Measurements from ENCODE around the gene SNX24.

Gene SNX24

GRCh38 chr5:122921826-122922225 is 76.4 kb downstream of the SNX24 start:
- DNase-seq (ENCODE audit: low spot score) = no peak

- DNase-seq (ENCODE audit: low spot score) = no peak
These were observed 78.8 kb downstream of the SNX24 start for GRCh38 chr5:122924203-122924602.

GRCh38 chr5:122924719-122925395 is 79.4 kb downstream of the SNX24 start:
- DNase-seq (ENCODE audit: low spot score) = no peak

GRCh38 chr5:122929001-122929400 is 83.6 kb downstream of the SNX24 start:
- no peak for DNase-seq (ENCODE audit: low spot score)

- no peak for DNase-seq (ENCODE audit: low spot score)
These were observed 84.6 kb downstream of the SNX24 start for GRCh38 chr5:122929980-122930379.

GRCh38 chr5:122933956-122934355 is 88.5 kb downstream of the SNX24 start:
- DNase-seq (ENCODE audit: low spot score) = no peak

GRCh38 chr5:122936088-122936487 is 90.7 kb downstream of the SNX24 start:
- DNase-seq (ENCODE audit: low spot score) = no peak

- DNase-seq (ENCODE audit: low spot score) = no peak
These were observed 92.5 kb downstream of the SNX24 start for GRCh38 chr5:122937914-122938313.

- no peak for DNase-seq (ENCODE audit: low spot score)
These were observed 95.5 kb downstream of the SNX24 start for GRCh38 chr5:122940890-122941289.

GRCh38 chr5:122941737-122942136 is 96.3 kb downstream of the SNX24 start:
- no peak for DNase-seq (ENCODE audit: low spot score)

- no peak for DNase-seq (ENCODE audit: low spot score)
These were observed 96.9 kb downstream of the SNX24 start for GRCh38 chr5:122942164-122942914.

GRCh38 chr5:122943050-122943698 is 97.8 kb downstream of the SNX24 start:
- no peak for DNase-seq (ENCODE audit: low spot score)

GRCh38 chr5:122944051-122944450 is 98.6 kb downstream of the SNX24 start:
- no peak for DNase-seq (ENCODE audit: low spot score)

GRCh38 chr5:122947372-122947771 is 102.0 kb downstream of the SNX24 start:
- no peak for DNase-seq (ENCODE audit: low spot score)

GRCh38 chr5:122947772-122948171 is 102.4 kb downstream of the SNX24 start:
- DNase-seq (ENCODE audit: low spot score) = no peak

GRCh38 chr5:122948319-122948718 is 102.9 kb downstream of the SNX24 start:
- no peak for DNase-seq (ENCODE audit: low spot score)

- no peak for DNase-seq (ENCODE audit: low spot score)
These were observed 106.2 kb downstream of the SNX24 start for GRCh38 chr5:122951658-122952057.

GRCh38 chr5:122954719-122955118 is 109.3 kb downstream of the SNX24 start:
- no peak for DNase-seq (ENCODE audit: low spot score)

GRCh38 chr5:122957457-122957856 is 112.0 kb downstream of the SNX24 start:
- no peak for DNase-seq (ENCODE audit: low spot score)

GRCh38 chr5:122959740-122960445 is 114.5 kb downstream of the SNX24 start:
- DNase-seq (ENCODE audit: low spot score) = no peak

- no peak for DNase-seq (ENCODE audit: low spot score)
These were observed 117.9 kb downstream of the SNX24 start for GRCh38 chr5:122963305-122963704.

GRCh38 chr5:122965111-122965510 is 119.7 kb downstream of the SNX24 start:
- no peak for DNase-seq (ENCODE audit: low spot score)

- DNase-seq (ENCODE audit: low spot score) = no peak
These were observed 121.7 kb downstream of the SNX24 start for GRCh38 chr5:122967085-122967484.
